Fibroblast of villous mesenchyme (primary cell): ENCODE measurements around the gene PES1. TPM values are rescaled to one million over a fixed set of nuclear protein-coding genes. Genes with fewer than 3 reads are reported as not detected.
"Not testable (repeated sequence)": the region's sequence is repeated elsewhere in the genome, so short reads cannot be mapped to it uniquely, and the experiment has no call there.

Experiments used
- DNase-seq: peaks from one replicate; pipeline ENCODE4 v3.0.0-alpha.2; 2010; ENCODE audit warnings: low read depth
- H3K4me3 ChIP-seq: 2 replicates; pipeline ENCODE4 v1.5.1; 2011; ENCODE audit warnings: low read depth, mild to moderate bottlenecking, low read length
- total RNA-seq: library from RNA; depleted of rRNA; stranded (reverse); fragments of >200 nt; gene quantifications from 2 replicates; pipeline ENCODE4 v1.2.3, GENCODE V29; 2012
- TF ChIP-seq, protein P1 (sequence below): IDR thresholded peaks from 2 replicates; pipeline ENCODE4 v1.5.1; 2012; ENCODE audit warnings: low read depth, mild to moderate bottlenecking, low read length; ENCODE audit not compliant: insufficient read depth

Gene PES1
- total RNA-seq, 1 donor: 51.4 TPM

DNA sequence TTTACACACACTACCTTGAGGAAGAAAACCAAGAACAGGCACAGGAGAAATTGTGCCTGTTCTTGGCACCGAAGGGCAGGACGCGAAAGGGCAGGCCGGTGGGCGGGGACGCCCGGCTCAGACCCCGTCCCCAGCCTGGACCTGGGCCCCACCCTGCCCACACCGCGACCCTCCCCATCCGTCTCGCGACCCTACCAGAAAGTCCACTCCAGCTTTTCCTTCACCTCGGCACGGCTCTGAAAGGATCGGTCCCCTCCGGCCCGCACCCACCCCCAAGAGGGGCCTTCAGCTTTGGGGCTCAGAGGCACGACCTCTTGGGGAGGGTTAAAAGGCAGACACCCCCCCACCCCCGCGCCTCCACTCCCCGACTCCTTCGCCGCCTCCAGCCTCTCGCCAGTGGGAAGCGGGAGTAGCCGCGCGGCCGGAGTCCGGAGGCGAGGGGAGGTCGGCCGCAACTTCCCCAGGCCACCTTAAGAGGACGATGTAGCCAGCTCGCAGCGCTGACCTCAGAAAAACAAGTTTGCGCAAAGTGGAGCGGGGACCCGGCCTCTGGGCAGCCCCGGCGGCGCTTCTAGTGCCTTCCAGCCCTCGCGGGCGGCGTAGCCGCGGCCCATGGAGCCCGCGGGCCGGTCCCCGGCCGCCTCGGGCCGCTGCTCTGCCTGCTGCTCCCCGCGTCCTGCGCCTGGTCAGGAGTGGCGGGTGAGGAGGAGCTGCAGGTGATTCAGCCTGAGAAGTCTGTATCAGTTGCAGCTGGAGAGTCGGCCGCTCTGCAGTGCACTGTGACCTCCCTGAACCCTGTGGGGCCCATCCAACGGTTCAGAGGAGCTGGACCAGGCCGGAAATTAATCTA, 49.5 kb downstream of the PES1 start:
- TF ChIP-seq, protein P1, sequence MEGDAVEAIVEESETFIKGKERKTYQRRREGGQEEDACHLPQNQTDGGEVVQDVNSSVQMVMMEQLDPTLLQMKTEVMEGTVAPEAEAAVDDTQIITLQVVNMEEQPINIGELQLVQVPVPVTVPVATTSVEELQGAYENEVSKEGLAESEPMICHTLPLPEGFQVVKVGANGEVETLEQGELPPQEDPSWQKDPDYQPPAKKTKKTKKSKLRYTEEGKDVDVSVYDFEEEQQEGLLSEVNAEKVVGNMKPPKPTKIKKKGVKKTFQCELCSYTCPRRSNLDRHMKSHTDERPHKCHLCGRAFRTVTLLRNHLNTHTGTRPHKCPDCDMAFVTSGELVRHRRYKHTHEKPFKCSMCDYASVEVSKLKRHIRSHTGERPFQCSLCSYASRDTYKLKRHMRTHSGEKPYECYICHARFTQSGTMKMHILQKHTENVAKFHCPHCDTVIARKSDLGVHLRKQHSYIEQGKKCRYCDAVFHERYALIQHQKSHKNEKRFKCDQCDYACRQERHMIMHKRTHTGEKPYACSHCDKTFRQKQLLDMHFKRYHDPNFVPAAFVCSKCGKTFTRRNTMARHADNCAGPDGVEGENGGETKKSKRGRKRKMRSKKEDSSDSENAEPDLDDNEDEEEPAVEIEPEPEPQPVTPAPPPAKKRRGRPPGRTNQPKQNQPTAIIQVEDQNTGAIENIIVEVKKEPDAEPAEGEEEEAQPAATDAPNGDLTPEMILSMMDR: no peak
- H3K4me3 ChIP-seq: peak overlapping the region; percentile 9
- DNase-seq: no peak

DNA sequence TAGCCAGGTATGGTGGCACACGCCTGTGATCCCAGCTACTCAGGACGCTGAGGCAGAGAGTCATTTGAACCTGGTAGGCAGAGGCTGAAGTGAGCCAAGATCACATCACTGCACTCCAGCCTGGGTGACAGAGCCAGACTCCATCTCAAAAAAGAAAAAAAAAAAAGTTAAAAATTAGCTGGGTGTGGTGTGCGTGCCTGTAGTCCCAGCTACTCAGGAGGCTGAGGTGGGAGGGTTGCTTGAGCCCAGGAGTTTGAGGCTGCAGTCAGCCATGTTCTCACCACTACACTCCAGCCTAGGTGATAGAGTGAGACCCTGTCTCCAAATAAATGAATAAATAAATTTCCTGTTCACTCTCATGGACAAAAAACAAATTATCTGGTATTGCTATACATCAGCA, 50.2 kb downstream of the PES1 start:
- DNase-seq: not testable (repeated sequence)

DNA sequence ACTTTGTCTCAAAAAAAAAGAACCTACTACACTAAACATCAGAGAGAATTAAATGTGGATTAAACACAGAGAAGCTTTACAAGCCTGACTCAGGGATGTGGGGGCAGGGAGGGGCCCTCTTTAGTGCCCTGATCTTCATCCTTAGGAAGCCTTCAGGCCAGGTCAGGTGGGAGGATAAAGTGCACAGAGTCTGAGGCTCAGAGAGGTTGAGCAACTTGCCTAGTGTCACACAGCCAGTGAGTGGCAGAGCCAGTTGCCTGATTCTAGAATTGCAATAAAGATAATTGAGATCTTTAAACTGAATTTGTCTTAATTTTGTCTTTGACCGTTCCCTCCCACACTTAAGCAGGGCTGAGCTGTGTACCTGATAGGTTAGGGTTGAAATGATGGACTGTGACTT, 52.3 kb downstream of the PES1 start:
- no peak for DNase-seq
- H3K4me3 ChIP-seq: no peak overlapping the region
- TF ChIP-seq, protein P1: no peak

More for the DNA sequence above, 50.2 kb downstream of the PES1 start:
- not testable (repeated sequence) for H3K4me3 ChIP-seq

DNA sequence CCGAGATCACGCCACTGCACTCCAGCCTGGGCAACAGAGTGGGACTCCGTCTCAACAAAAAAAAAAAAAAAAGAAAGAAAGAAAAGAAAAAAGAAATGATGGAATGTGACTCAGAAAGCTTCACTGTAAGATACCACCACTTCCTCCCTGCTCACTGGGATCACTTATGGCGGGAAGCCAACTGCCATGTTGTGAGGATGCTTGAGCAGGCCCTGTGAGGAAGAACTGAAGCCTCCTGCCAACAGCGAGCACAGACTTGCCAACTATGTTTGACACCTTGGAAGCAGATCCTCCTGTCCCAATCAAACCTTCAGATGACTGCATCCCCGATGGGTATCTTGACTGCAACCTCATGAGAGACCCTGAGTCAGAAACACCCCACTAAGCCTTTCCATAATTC, 53.4 kb downstream of the PES1 start:
- no peak overlapping the region for H3K4me3 ChIP-seq
- TF ChIP-seq, protein P1: no peak
- DNase-seq: no peak

DNA sequence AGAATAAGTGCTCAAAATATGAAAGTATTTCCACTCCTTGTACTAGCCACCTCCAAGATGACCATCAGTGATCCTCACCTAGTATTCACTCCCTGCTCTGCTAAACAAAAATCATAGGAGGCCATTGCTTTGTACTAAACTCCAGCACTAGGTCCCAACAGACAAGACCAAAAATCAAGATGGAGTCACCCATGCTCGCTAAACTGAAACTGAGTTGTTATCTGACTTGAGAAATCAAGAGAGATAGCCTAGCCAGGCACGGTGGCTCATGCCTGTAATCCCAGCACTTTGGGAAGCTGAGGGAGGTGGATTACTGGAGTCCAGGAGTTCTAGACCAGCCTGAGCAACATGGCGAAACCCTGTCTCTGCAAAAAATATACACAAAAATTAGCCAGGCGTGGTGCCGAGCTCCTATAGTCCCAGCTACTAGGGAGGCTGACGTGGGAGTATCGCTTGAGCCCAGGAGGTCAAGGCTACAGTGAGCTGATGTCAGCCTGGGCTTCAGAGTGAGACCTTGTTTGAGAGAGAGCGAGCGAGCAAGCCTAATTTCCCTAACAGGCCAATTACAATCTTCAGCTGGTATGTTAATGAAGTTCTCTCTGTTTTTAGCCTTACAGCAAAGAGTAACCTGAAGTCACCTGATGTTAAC, 54.5 kb downstream of the PES1 start:
- H3K4me3 ChIP-seq: no peak overlapping the region
- TF ChIP-seq, protein P1: no peak
- no peak for DNase-seq

DNA sequence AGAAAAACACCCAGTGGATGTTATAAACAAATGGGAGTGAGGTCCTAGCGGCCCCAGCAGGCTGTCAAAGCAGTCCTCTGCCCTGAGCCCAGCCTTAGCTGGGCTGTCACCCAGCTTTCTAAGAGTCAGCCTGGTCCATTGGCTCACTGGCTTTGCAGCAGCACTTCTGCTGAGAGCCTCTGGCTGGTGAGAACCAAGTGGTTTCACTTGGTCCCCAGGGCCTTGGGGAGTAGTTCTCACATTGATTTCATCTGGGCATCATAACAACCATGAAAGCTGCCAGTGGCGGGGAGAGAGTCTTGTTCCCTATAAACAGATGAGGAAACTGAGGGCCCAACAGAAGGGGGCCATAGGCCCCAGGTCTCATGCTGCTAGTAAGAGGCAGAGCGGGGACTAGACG, 56.5 kb downstream of the PES1 start:
- no peak for DNase-seq
- TF ChIP-seq, protein P1: no peak
- no peak overlapping the region for H3K4me3 ChIP-seq
